Measurements from ENCODE around the gene NMT1.

DNA sequence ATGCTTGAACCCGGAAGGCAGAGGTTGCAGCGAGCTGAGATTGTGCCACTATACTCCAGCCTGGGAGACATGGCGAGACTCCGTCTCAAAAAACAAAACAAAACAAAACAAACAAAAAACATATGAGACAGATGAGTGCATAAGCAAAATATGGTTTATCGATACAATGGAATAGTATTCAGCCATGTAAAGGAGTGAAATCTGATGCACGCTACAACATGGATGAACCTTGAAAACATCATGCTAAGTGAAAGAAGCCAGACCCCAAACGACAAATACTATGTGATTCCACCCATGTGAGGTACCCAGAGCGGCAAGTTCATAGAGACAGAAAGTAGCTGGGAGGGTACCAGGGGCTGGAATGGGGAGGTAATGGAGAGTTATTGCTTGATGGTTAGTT, 64.4 kb downstream of the NMT1 start:
- TF ChIP-seq, protein P1, sequence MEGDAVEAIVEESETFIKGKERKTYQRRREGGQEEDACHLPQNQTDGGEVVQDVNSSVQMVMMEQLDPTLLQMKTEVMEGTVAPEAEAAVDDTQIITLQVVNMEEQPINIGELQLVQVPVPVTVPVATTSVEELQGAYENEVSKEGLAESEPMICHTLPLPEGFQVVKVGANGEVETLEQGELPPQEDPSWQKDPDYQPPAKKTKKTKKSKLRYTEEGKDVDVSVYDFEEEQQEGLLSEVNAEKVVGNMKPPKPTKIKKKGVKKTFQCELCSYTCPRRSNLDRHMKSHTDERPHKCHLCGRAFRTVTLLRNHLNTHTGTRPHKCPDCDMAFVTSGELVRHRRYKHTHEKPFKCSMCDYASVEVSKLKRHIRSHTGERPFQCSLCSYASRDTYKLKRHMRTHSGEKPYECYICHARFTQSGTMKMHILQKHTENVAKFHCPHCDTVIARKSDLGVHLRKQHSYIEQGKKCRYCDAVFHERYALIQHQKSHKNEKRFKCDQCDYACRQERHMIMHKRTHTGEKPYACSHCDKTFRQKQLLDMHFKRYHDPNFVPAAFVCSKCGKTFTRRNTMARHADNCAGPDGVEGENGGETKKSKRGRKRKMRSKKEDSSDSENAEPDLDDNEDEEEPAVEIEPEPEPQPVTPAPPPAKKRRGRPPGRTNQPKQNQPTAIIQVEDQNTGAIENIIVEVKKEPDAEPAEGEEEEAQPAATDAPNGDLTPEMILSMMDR (IDR thresholded peaks at IDR 0.05; ENCODE audit: low read length): no peak
- TF ChIP-seq EZH2 (optimal IDR thresholded peaks at IDR 0.05; ENCODE audit: low read depth, low read length): no peak

All from MM.1S (cell line).